OCI-M2 (cell line): ENCODE results near the gene OTOP3.
"Not testable (repeated sequence)": the region's sequence is repeated elsewhere in the genome, so short reads cannot be mapped to it uniquely, and the experiment has no call there.

Source experiments
- DNase-seq: peaks from one replicate; lab custom pipeline; 2025; ENCODE audit not compliant: unreplicated experiment; lab: John Stamatoyannopoulos, UW

Gene OTOP3

DNA sequence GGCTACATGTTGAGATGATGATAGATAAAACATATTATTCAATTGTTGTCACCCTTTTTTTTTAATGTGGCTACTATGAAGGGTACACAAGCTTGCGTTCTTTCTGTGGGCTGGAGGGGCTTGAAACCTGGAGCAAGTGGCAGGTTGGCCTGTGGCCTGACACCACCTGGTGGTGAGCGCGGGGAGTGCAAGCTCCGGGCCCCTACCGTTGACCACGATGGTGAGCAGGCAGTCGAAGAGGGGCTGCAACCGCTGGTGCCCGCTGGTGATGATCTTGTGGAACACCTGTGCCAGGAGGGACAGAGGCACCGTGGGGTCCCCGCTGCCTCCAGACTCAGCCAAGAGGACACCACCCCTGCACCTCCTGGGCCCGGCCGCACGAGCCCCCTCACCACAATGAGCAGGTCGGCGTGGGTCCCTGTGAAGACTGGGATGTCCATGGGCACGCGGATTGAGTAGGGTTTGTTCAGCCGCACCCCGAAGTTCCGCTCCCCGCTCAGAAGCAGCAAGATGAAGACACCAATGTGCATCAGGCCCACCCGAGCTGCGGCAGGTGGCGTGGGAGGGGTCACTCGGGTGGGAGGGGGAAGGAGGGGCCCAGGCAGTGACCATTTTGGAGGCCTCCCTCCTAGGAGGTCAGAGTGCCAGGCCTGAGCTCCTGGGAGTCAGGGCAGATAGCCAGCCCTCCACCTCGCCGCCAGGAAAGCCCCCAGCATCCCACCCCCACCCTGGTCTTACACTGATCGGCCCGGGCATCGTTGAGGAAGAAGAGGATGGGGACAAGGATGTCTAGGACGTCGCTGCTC, 22.4 kb downstream of the OTOP3 start:
- peak; percentile 37 for DNase-seq

DNA sequence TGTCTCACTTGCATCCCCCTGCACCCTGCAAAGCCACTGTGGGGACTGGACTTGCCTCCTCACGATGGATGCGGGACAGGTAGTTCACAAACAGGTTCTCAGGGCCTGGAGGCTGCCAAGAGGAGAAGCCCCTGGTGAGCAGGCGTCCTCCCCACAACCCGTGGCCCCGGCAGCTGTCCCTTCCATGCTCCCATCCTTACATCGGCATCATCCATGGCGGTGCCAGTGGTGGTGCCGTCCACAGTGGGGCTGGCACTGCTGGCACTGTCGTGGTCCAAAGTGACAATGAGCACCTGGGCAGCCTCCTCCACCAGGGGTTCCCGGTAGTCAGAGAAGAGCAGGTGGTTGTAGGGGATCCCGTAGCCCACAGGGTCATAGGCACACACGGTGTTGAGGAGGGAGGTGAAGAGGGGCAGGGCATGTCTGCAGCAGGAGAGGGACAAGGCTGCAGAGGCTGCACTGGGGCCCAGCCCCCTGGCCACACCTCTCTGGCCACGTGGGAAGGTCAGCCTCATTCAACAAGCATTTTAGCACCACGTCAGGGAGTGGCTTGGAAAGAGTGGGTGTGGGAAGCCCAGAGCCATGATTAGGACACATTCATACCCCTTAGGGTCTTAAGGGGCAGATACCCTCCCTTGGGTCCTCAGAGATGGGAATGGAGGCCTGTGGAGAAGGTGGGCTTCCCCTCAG, 24.3 kb downstream of the OTOP3 start:
- DNase-seq: no peak

- no peak for DNase-seq
Measured at GRCh38 chr17:74960570-74961342, 25.1 kb downstream of the OTOP3 start.

GRCh38 chr17:74961657-74962350, 26.1 kb downstream of the OTOP3 start:
- no peak for DNase-seq

GRCh38 chr17:74962622-74963394, 27.1 kb downstream of the OTOP3 start:
- no peak for DNase-seq

- DNase-seq: no peak
Measured at GRCh38 chr17:74963656-74964055, 28.0 kb downstream of the OTOP3 start.

GRCh38 chr17:74964246-74964761, 28.6 kb downstream of the OTOP3 start:
- DNase-seq: no peak

- no peak for DNase-seq
Measured at GRCh38 chr17:74964988-74965622, 29.4 kb downstream of the OTOP3 start.

DNA sequence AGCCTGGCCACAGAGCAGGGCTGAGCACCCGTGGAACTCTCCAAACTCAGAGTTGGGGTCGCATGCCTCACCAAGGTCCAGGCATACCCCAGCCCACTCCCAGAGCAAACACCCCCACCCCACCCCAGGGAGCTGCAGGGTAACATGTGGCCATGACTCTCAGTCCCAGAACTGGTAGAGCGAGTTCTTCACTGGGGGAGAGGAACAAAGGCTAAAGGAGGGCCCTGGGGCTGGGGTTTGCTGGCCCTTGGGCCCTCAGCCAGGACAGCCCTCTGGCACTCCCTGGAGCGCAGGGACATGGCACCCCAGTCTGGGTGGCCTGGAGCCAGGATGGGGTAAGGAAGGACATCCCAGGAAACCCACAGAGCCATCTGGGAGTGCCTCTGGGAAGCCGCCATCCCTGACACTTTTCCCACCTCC, 32.7 kb downstream of the OTOP3 start:
- no peak for DNase-seq

- DNase-seq: not testable (repeated sequence)
Measured at GRCh38 chr17:74969501-74969900, 33.8 kb downstream of the OTOP3 start.

GRCh38 chr17:74970395-74970794, 34.7 kb downstream of the OTOP3 start:
- DNase-seq: no peak

GRCh38 chr17:74971069-74971841, 35.6 kb downstream of the OTOP3 start:
- DNase-seq: no peak

DNA sequence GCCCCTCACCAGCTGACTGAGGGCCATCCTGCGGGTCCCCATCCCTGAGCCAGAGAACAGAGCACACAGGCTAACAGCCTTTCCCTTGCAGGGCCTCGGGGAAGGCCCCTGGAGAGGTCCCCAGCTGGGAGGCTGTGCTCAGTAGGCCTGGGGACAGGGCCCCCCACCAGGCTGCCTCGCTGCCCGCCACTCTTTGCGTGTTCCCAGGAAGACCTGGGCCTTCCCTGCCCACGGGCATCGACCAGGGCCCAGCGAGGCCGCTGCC, 36.1 kb downstream of the OTOP3 start:
- DNase-seq: no peak

- no peak for DNase-seq
Measured at GRCh38 chr17:74972107-74972972, 36.6 kb downstream of the OTOP3 start, which contains the start of gene HID1. HID1 (minus strand) TSS chr17:74972759; CDS start chr17:74972656, 103 bp downstream.

GRCh38 chr17:74972973-74973328, 37.3 kb downstream of the OTOP3 start:
- no peak for DNase-seq

- no peak for DNase-seq
Measured at GRCh38 chr17:74975943-74976342, 40.2 kb downstream of the OTOP3 start.

DNA sequence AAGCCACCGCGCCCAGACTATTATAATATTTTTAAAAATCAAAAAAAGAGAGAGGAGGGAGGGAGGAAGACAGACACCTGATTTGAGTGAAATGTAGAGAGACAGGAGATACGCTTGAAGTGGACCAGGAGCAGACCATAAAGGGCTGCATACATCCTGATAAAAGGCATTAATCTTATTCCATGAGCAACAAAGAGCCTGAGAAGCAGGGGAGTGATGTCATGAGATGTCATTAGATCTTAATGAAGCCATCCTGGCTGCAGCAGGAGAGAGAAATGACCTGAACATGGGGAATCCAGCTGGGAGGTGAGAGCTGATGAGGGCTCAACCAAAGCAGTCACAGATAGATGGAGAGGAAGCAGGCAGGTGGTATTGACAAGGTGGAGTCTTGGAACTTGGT, 42.1 kb downstream of the OTOP3 start:
- DNase-seq: no peak

DNA sequence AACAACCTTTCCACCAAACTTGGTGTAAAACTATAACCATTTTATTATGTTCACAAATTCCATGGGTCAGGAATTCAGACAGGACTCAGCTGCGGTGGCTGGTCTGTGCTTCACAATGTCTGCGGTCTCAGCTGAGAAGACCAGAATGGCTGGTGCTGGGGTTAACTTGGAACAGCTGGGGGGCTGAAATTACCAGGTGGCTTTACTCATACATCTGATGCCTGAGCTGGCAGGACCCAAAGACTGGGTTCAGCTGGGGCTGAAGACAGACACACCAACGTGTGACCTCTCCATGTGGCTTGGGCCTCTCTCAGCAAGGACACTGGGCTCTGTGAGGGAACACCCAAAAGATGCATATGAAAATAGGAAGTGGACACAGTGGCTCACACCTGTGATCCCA, 42.5 kb downstream of the OTOP3 start:
- no peak for DNase-seq
